NB4 (cell line): ENCODE measurements around the gene HS3ST4.

Experiments
- CTCF ChIP-seq: IDR thresholded peaks from one replicate; pipeline ENCODE4 v1.5.1; 2012; ENCODE audit warnings: low read depth, low read length
- MAX ChIP-seq: IDR thresholded peaks from 2 replicates; pipeline ENCODE4 v1.6.1; 2011; ENCODE audit warnings: low read depth, low read length
- MYC ChIP-seq: IDR thresholded peaks from 2 replicates; pipeline ENCODE4 v1.6.1; 2011; ENCODE audit warnings: low read depth, low read length
- POLR2A ChIP-seq: IDR thresholded peaks from 2 replicates; pipeline ENCODE4 v1.6.1; 2011; ENCODE audit warnings: mild to moderate bottlenecking; ENCODE audit not compliant: insufficient read length; ENCODE audit errors: extremely low read depth

- no peak for TF ChIP-seq CTCF
- no peak for TF ChIP-seq POLR2A
- no peak for TF ChIP-seq MAX
- no peak for TF ChIP-seq MYC
Measured at GRCh38 chr16:26178298-26178697, 486.5 kb downstream of the HS3ST4 start.
